Measurements from ENCODE around the gene KLF7.

Gene KLF7

DNA sequence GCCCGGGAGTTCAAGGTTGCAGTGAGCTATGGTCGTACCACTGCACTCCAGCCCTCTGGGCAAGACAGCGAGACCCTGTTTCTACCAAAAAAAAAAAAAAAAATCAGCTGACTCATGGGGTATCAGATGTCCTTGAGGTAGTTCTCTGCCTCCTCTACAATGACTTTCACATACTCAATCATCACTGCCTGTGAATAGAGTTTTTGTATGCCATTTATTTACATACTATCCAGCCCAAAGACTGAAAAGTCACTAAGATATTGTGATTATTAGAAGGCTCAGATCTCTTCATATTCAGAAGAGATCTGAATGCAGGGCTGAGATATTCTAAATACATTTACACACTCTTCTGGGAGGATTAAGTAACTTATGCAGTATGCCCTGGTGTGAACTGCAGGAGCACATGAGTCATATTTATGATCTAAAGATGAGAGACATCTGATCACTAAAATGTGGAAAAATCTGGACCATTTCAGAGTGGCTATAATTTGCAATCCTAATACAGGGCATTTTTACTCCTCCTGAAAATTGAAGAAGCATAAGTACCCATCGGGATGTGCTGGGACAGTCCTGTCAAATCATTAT is 38.9 kb downstream of the KLF7 start:
- DNase-seq (ENCODE audit: low read depth in 2 of 2): no peak

DNA sequence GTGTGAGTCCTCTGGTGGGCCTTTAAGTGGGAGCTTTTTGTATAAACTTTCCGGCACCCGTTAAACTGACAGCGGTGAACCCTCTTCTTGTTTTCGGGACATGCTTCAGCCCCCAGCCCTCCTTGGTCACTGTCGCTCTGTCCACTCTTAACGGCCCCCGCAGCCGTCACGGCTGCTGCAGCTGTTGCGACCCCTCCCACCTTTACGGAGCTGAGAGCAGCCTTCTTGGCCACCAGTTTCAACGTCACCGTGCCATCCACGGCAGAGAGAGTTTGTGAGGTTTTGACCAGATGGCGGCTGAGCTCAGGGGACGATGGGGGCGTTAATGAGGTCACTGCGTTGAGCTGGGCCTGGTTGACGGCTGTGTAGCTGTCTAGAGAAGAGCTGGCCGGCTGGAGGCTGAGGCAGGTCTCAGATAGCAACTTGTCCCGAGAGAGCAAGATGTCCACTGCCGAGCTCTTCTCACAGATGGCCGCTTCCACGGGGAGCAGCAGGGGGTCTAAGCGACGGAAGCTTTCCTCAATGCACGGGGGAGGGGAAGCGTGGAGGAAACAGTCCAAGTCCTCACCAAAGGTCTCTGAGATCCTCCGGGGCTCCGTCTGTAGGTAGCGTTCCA is 41.9 kb downstream of the KLF7 start:
- no peak for DNase-seq (ENCODE audit: low read depth in 2 of 2)

DNA sequence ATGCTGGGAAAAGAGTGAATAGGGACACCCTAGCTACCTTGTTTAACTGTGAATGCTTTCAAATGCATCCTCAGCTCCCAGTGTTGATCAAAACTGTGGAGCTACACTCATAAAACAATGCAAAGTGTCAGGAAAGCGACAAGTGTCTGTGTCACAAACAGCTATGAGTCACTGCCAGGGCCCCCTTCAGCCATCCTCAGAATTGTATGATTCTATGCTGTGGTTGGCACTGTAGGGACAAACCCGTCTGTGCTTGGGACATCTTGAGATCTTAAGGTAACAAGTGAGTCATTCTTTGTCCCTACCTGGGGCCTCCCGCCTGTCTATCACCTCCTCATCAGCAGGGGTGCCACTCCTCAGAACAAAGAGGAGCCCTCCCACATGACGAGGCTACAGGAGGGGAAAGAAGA is 42.4 kb downstream of the KLF7 start:
- peak; percentile 47 to 54 for DNase-seq (ENCODE audit: low read depth in 2 of 2)

DNA sequence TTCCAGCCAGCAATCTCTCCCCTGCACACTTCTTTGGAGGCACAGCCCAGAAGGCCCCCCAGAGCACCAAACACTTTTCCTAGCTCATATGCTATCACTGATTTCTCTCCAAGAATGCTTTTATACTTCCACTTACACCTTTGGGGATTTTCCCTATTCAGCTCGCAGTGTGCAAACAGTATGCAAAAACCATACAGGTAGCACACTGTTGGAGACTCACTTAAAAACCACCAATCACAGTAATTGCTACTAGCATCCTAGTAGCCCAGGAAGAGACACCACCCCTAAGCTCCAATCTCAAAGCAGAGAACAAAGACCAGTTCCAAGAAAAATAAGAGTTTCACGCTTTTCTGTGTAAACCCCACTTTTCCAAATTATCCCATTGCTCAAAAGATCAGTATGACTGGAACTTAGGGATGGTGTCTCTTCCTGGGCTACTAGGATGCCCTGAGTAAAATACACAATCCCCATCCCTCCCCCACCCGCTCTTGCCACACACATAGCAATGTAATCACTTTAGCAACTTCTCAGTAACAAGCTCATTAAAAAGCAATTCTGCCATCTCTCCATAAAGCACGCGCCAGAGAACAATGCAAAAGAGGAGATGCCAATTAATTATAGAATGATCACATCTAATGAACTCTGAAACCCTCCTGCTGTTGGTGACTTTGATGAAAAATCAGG is 43.0 kb downstream of the KLF7 start:
- DNase-seq (ENCODE audit: low read depth in 2 of 2): no peak

DNA sequence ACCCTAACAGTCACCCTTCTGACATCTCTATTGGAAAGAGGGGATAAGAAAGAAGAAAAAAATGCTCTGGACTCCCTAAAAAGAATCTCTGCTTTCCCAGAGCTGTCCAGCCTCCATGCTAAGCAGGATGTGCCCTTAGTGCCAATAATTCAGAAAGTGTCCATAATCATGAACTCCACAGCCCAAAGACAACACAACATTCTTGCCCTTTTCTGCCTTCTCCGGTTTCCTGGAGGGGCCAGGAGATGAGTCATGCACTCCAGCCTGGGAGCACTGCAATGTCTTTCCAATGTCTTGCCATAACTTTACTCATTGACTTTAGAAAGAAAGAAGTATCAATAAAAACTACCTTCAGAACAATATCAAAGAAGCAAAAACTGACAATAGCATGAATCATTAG is 44.0 kb downstream of the KLF7 start:
- no peak for DNase-seq (ENCODE audit: low read depth in 2 of 2)

DNA sequence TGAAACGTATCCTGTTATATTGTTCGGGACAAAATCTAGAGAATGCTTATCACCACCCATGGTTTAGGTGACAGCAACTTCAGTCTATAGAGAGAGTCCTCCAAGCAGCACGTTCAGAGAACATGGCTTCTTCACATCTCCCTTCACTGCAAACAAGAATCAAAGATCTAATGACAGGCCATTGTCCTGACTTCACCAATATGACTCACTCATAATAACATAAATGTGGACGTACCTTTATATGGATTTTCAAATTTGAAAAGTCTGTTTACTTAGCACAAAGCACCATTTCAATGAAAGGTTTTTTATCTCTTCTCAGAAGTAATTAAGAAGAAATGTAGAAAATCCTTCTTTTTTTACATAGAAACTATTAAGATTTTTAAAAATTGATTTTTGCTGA is 46.7 kb downstream of the KLF7 start:
- no peak for DNase-seq (ENCODE audit: low read depth in 2 of 2)

DNA sequence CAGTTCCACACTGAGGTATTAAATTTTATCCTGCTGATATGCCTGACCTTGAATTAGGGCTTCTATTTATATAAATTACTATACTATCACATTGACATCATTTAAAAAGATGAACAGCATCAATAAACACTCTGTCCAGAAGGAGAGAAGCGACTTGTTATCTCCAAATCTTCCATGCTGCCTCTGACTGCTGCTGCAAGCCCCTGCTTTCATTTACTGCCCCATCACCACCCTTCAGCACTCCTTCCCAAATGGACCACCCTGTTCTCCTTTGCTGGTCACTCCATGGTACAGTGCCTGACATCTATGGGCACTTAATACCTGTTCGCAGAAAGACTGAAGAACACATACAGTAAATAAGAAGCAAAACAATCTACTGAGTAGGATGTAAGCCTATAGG is 48.1 kb downstream of the KLF7 start:
- DNase-seq (ENCODE audit: low read depth in 2 of 2): no peak

DNA sequence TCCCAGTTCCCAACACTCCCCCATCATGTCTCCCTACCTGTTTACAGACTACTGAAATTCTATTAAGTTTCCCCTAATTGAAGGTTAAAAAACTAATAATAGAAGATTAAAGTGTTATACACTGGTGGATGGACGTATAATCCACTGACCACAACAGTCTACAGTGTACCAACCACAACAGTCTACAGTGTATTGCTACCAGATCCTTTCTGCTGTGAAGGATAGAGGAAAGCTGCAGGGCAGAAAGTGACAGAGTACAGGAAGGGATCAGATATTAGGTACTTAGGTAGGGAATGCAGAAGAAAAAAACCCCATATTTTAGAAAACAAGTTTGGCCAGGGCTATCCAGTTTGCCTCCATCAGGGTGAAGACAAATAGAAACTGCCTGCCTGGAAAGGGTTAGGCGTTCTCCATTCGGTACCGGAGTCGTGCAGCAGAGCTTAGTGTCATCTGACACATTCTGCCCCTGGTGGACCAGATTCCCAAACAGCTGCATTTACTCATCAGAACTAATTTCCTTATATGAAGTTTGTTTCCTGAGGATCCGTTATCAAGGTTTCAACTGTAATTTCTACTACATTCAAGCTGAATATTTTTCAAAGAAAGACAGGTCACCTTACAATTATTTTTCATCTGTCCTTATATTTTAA is 49.9 kb downstream of the KLF7 start:
- DNase-seq (ENCODE audit: low read depth in 2 of 2): no peak

DNA sequence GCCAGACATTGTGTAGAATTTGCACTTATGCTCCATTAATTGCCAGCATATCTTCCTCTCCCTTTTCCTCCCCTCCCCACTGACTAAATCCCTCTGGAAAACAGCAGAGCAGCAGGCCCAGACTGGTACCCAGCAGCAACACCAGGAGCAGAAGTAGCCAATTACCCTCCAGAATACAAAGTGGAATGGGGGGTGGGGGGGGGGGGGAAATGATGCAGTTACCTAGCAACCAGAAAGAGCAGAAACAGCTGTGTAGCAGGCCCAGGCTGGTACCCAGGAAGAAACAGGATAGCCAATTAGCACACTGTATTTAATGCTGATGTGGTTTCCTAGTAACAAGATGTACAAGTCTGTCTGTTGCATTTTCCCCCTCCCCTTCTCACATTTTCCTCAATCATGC is 52.3 kb downstream of the KLF7 start:
- no peak for DNase-seq (ENCODE audit: low read depth in 2 of 2)

DNA sequence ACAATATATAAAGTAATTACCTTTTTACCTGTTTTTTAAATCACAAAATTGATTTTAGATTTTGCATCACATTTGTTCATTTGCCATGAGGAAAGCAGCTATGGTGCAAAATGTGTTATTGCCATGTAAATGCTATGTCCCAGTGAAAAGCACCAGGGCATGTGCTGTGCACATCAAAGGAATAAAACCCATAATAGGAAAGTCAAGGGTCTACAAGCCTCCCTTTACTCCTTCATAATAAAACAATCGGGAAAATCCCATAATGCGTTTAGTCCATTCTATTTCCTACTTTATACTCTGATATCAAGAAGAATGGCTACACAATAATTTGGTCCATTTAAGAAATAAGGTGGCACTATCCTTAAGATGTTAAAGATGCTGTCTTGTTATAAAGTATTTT is 53.0 kb downstream of the KLF7 start:
- no peak for DNase-seq (ENCODE audit: low read depth in 2 of 2)

DNA sequence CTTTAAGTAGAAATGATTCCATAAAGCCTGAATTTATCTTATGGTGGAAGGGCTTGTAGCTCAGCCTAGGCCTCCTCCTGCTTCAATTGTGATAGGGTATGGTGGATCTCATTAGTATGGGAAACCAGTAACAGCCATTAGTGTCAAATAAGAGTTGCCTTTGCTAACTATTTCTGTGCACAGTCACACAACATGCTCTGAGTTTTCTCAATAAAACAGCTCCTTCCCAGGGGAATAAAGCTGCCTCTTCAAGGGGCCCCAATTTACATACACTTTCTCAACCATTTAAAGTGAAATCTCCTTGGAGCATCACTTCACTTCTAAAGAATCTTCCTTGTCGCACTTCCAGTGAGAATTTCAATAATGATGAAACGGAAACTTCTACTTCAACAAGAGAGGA is 53.4 kb downstream of the KLF7 start:
- no peak for DNase-seq (ENCODE audit: low read depth in 2 of 2)

DNA sequence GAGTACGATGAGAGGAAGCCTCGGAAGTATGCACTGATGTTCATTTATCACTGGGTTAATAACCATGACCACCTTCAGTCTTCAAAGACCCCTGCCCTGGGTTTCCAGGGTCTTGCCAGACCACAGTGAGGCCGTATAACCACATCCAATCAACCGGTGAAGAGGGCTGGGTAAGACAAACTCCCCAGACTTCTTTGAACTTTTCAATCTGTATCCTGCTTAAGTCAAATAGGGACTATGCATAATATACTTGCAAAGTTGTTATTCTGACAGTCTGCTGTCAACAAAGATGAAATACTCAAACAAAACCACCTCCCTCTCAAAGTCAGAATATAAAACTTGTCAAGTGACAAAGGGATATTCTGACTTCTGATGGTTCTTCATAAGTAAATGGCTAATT is 54.0 kb downstream of the KLF7 start:
- no peak for DNase-seq (ENCODE audit: low read depth in 2 of 2)

DNA sequence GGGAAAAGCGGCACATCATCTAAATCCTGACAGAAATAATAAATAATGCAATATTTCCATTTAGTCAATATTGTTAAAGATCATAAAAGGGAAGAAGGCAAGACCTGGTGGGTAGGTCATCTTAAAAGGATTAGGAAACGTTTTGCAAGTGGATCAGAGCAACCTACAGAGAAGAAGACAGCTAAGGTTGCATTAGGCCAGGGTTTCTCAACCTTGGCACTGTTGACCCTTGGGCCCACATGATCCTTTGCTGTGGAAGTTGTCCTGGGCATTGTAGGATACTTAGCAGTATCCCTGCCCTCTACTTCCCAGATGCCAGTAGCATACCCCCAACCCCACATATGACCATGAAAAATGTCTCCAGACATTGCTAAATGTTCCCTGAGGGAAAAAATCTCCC is 55.0 kb downstream of the KLF7 start:
- no peak for DNase-seq (ENCODE audit: low read depth in 2 of 2)

DNA sequence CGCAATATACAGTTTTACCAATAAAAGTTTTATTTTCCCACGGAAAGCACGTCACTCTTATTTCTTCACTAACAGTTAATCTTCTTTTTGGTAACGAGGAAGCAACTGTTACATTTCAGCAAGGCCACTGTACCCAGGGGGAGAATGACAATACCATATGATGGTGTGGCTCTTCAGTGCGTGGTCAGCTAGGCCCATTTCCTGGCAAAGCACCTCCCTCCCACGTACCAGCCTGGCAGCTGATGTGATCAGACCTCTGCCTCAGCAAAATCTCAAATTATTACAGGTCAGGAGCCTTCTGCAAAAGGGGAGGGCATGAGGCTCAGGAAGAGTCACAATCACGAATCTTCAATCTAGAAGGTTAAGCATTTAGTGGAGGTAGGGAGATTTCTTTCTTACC is 55.4 kb downstream of the KLF7 start:
- DNase-seq (ENCODE audit: low read depth in 2 of 2): no peak

DNA sequence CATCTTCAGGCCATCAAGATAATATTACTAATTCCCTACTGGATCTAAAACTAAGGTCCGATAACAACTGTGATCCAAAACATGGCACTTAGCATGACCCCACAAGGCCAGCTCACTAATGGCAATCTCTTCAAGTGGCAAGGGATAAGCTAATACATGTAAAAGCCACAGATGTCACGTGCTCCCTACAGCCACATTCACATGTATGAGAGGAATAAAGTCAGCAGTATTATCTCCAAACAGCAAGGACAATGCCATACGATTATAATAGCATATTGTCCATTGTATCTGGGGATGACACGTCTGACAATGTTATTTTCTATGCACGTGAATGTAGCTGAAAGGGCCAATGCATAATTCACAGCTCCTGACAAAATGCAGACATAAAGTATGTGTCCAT is 56.0 kb downstream of the KLF7 start:
- no peak for DNase-seq (ENCODE audit: low read depth in 2 of 2)

DNA sequence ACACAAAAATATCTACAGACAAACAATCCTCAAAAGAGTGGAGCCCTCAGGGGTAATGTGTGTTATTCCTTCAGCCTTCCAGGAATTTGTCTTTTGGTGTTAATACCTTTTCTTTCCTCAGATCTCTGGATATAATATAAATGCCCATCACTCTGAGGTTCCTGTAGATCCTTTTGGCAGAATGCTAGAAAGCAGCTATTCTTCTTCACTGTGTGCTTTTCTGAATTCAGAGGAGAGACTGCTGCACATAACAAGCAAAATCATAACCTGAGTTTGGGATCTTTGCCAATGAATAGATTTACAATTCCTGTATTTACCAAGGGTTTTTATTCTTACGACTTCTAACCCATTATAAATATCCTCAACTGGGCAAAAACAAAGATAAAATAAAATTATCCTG is 57.3 kb downstream of the KLF7 start:
- DNase-seq (ENCODE audit: low read depth in 2 of 2): no peak

DNA sequence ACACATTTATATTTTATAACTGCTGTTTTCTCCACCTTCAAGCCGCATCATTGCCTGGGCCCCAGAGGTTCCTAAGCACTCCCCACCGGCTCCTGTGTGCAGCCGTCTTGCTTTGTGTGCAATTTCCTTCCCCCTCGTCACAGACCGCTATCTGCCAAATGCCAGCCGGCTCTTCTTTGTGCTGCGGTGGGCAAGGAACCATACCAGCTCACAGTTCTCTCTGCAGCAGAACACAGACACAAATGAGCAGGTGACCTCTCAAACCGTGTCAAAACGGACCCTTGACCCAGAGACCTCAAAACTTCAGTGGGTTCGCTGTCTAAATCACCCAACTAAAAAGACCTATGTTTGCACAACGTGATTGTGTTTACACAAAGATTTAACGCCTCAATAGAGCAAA is 58.2 kb downstream of the KLF7 start:
- DNase-seq (ENCODE audit: low read depth in 2 of 2): no peak

DNA sequence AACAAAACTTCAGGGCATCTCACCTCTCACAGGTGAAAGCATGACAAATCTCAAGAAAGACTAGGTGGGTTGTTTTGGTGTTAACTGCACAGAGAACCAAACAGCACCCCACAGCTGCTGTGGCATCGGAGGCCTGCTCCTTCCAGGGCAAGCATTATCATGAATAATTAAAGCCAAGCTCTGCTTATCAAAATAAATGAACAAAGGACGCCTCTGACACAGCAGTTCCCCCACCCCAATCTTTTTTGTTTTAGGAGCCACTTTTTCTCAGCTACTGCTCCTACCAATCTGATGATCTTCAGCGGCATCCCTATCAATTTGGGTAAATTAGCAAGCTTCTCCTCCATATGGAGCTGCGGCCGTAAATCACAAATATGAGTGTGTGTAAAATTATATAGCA is 58.6 kb downstream of the KLF7 start:
- DNase-seq (ENCODE audit: low read depth in 2 of 2): no peak

DNA sequence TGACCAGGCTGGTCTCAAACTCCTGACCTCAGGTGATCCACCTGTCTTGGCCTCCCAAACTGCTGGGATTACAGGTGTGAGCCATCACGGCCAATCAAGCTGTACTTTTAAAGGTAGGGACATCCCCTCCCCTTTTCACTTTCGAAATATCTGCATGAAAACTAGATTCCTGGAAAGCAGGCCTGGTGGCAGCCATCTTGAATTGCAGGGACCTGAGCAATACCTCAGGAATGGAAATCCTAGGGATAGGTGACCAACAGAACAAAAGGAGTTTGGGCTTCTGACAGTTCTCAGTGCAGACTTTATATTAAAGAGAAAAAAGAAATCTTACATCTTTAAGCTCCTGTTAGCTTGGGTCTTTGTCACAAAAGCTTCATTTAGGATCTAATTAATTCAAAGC is 62.6 kb downstream of the KLF7 start:
- DNase-seq (ENCODE audit: low read depth in 2 of 2): no peak

DNA sequence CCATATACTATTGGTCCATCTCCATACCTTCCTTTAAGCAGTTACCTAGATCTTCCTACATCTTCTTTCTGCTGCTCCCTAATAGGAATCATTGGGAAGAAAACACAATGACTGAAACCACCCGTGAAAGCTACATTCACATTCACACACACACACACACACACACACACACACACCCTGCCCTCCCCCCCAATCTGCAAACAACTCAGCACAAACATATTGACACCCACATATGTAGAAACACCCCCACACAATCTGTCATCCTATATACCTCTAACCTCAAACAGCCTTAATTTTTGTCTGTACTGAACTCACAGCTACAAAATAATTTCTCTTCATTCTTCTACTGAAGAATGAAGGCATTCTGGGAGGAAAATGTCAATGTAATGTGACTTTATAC is 63.8 kb downstream of the KLF7 start:
- no peak for DNase-seq (ENCODE audit: low read depth in 2 of 2)

DNA sequence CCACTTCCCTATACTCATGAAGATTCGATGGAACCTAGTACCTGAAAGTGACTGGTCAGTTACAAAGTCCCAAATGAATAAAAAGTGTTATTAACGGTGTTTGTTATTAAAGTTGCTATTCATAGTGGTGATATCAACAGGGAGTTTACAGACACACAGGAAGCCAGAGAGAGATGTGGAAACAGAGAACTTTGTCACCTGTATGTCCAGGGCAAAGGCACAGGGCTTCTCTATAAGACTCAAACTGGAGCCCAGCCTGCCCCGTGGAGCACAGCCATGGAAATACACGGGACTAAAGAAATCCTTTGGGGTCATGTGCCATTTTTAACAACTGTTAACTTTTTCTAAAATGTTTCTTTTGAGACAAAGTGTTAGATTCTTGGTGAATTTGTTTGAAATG is 68.5 kb downstream of the KLF7 start:
- no peak for DNase-seq (ENCODE audit: low read depth in 2 of 2)

DNA sequence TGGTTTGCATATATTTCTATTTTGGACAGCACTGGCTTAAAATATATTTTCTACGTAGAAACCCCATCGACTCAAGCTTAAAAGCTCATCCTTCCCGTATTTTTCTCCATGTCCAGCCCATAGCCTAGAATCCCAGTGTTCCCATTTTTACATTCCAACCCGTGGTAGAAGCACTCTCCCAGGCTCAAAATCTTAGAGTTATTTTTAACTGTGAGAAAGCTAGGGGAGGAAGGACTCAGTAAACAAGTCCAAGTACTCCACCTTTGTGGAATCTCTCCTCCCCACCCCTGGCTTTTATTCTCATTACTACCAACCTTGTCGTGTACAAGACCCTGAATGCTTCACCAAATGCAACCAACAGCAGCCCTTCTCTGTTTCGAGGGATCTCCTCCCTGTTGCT is 69.8 kb downstream of the KLF7 start:
- no peak for DNase-seq (ENCODE audit: low read depth in 2 of 2)

DNA sequence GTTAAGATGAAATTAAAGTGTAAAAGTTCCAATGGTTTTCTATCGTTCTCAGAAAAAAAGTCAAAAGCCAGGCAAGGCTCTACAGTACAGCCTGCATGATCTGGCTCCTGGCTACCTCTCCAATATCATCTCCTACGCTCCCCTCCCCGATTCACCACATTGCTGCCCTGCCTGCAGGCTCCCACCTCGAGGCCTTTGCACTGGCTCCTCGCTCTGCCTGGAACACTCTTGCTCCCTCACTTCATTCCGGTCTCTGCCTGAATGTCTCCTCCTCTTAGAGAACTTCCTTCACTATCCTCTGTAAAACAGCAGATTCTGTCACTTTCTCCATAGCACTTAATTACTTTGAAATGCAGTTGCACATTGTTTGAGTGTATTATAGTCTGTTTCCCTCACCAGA is 72.5 kb downstream of the KLF7 start:
- no peak for DNase-seq (ENCODE audit: low read depth in 2 of 2)

All from stimulated activated CD4-positive, alpha-beta T cell treated with anti-CD3 and anti-CD28 coated beads, Interleukin-12 subunit alpha, Interleukin-12 subunit beta, amount 100 ng/mL, for 24 hours (primary cell).